IPS DF 6.9 (cell line): Measurements from ENCODE around the gene GRM5.
"Not testable (repeated sequence)": the region's sequence is repeated elsewhere in the genome, so short reads cannot be mapped to it uniquely, and the experiment has no call there.

ENCODE experiments used
- DNase-seq: peaks from one replicate; pipeline ENCODE4 v3.0.0-alpha.2; 2013; ENCODE audit warnings: low read depth, low spot score
- H3K27ac ChIP-seq: one replicate; pipeline ENCODE4 v1.5.1; 2013; ENCODE audit warnings: low read length, control low read depth
- H3K27me3 ChIP-seq: 2 replicates; pipeline ENCODE4 v1.6.1; 2013; ENCODE audit warnings: mild to moderate bottlenecking, low read length; ENCODE audit not compliant: control insufficient read depth, insufficient read depth
- H3K36me3 ChIP-seq: 2 replicates; pipeline ENCODE4 v1.6.1; 2013; ENCODE audit warnings: low read length; ENCODE audit not compliant: control insufficient read depth, insufficient read depth
- H3K4me1 ChIP-seq: 2 replicates; pipeline ENCODE4 v1.6.1; 2013; ENCODE audit warnings: low read length; ENCODE audit not compliant: control insufficient read depth, insufficient read depth
- H3K4me3 ChIP-seq: 2 replicates; pipeline ENCODE4 v1.5.1; 2013; ENCODE audit warnings: mild to moderate bottlenecking, low read length
- H3K9me3 ChIP-seq: 2 replicates; pipeline ENCODE4 v1.6.1; 2013; ENCODE audit warnings: low read length, inconsistent platforms; ENCODE audit not compliant: control insufficient read depth, insufficient read depth
- WGBS: extraction: QIAGEN DNeasy Blood & Tissue Kit; methylation state at CpG from one replicate; pipeline ENCODE4 v1.1.7; 2013; ENCODE audit warnings: mixed read lengths, missing lambda C conversion rate; ENCODE audit not compliant: insufficient read length, insufficient coverage; 5-methylcytosine and 5-hydroxymethylcytosine counted together

The GRM5 gene

DNA sequence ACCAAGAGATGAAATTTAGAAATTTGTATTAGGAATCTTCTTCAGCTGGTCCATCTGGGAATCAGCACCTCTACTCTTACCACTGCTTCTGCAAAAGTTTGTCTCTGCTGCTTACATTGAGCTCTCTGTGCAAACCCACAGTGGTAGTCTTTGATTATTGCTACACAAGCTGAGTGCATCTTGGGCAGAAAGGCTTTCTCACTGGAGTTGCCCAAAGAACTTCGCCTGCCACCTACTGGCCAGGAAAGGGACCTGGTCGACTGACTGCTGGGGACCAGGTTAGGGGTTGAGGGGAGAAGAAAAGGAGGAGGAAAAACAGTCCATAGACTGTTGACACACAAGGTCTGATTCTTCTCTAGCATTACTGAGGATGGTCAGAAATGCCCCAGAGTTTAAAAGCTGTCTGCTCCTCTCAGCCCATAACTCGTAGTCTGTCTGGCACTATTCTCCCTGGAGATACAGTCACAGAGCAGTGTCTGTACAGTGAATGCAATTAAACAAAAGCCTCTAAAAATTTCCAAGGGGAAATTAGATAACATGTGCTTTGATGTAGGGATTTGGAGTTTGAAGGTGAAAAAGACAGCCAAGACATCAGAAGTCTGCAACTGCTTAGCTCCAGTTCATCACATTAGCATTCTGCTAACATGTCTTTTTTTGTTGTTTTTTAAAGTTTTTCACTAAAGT lies 513.3 kb downstream of the GRM5 start:
- H3K36me3 ChIP-seq: no peaks in the 10 kb centered on the region
- no peak overlapping the region for H3K4me3 ChIP-seq
- H3K27me3 ChIP-seq: no peaks in the 10 kb centered on the region
- H3K4me1 ChIP-seq: no peaks in the 10 kb centered on the region; the same call in 1 of the 2 replicates
- no CpG with 5 or more reads among the region's 3 CpGs for WGBS
- H3K9me3 ChIP-seq: no peaks in the 10 kb centered on the region
- H3K27ac ChIP-seq: no peak overlapping the region
- DNase-seq: peak; percentile 37

DNA sequence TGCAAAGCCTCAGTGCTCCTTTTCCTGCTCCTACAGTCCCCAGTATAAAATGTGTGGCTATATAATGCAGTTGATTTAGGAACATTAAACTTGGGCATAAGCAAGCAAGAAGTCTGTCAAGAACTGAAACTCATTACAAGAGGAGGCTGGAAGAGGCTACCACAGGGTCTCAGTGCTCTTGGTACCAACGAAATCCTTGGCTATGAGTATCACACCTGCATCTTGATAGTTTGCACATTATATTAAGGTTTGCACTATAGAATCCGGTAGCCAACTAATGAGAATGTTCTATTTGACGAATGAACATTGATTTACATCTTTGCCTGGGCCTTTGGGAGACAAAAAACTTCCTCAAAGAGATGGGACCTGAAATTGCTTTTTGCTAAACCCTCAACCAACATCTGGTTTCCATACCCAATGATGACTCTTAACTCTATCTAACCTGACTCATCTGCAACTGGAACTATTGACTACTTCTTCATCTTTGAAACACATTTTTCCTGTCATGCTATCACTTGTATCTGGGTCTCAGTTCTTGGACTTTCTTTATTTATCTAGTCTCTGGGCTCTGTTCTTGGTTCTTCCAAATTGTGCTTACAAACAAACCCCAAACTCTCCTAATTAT lies 521.0 kb downstream of the GRM5 start:
- no peak for DNase-seq
- H3K27ac ChIP-seq: no peak overlapping the region
- no peaks in the 10 kb centered on the region for H3K9me3 ChIP-seq
- no peaks in the 10 kb centered on the region for H3K36me3 ChIP-seq
- H3K4me3 ChIP-seq: no peak overlapping the region
- H3K27me3 ChIP-seq: no peaks in the 10 kb centered on the region
- 0 out of 2 replicates have a peak, but pooled peaks cover 1% of the 10 kb centered on the region for H3K4me1 ChIP-seq
- WGBS: no CpG with 5 or more reads among the region's 3 CpGs

- WGBS: no CpG with 5 or more reads among the region's 5 CpGs
- DNase-seq: peak; percentile 57
- Histone ChIP-seq H3K4me1 (0 out of 2 replicates have a peak, but pooled peaks cover 1% of the 10 kb centered on the region), H3K27ac (no peak overlapping the region), H3K36me3 (no peaks in the 10 kb centered on the region), H3K9me3 (no peaks in the 10 kb centered on the region), H3K27me3 (no peaks in the 10 kb centered on the region), H3K4me3 (no peak overlapping the region)
Observed at GRCh38 chr11:88543902-88544655, 521.7 kb downstream of the GRM5 start.

DNA sequence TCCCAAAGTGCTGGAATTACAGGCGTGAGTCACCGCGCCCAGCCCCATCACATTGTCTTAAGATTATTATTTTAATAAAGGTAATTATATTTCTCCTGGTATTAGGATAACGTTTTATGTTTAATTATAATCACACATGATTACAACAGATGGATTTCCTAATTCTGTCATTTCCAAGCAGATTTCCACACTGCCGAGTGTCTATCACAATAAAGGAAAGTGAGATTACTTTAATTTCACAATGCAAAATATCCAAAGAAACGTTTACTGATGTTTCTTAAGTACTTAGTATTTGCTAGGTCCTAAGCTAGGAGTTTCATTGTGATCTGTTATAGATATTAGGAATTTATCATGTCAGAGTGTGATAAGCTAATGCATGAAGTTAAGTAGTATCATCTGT lies 524.8 kb downstream of the GRM5 start:
- DNase-seq: no peak
- no peaks in the 10 kb centered on the region for H3K9me3 ChIP-seq
- no CpG with 5 or more reads among the region's 6 CpGs for WGBS
- 0 out of 2 replicates have a peak, but pooled peaks cover 1% of the 10 kb centered on the region for H3K4me1 ChIP-seq
- no peaks in the 10 kb centered on the region for H3K27me3 ChIP-seq
- no peaks in the 10 kb centered on the region for H3K36me3 ChIP-seq
- H3K27ac ChIP-seq: no peak overlapping the region
- H3K4me3 ChIP-seq: no peak overlapping the region

DNA sequence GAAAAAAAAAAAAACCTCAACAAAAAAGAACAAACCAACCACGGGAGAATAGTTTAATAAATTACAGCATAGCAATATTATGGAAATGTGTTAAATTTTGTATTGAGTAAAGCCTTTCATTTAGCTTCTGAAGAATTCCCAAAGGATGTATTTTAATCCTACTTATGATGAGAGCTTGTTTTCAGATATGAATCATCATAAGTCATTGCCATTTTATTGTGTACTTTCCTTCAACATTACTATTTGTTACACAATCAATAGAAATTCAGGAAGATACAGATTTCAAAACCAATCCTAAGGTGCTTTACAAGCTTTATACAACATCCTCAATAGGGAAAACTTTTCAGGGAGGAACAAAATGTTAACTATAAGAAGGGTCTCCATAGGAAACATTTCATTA lies 527.7 kb downstream of the GRM5 start:
- WGBS: no CpG with 5 or more reads among the region's 1 CpG
- H3K36me3 ChIP-seq: no peaks in the 10 kb centered on the region
- no peaks in the 10 kb centered on the region for H3K27me3 ChIP-seq
- no peak overlapping the region for H3K4me3 ChIP-seq
- H3K4me1 ChIP-seq: no peaks in the 10 kb centered on the region
- DNase-seq: no peak
- no peak overlapping the region for H3K27ac ChIP-seq
- H3K9me3 ChIP-seq: no peaks in the 10 kb centered on the region

DNA sequence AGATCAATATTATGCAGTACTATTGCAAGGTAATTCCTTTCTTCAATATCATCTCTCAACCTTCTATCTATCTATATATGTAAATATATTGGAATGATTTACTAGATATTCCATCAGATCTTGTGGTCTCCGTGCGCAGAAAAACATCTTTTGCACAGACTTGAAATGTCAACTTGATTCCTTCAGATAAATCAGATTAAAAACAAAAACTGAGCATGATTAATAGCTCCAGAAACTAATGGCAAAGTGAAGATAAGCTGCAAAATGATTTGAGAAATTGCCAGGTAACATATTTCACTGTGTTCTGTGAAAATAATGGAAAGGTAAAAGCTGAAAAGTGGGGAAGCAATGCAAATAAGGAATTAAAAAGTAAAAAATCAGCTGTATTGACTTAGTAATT lies 528.2 kb downstream of the GRM5 start:
- no peak overlapping the region for H3K4me3 ChIP-seq
- no CpG with 5 or more reads among the region's 2 CpGs for WGBS

DNA sequence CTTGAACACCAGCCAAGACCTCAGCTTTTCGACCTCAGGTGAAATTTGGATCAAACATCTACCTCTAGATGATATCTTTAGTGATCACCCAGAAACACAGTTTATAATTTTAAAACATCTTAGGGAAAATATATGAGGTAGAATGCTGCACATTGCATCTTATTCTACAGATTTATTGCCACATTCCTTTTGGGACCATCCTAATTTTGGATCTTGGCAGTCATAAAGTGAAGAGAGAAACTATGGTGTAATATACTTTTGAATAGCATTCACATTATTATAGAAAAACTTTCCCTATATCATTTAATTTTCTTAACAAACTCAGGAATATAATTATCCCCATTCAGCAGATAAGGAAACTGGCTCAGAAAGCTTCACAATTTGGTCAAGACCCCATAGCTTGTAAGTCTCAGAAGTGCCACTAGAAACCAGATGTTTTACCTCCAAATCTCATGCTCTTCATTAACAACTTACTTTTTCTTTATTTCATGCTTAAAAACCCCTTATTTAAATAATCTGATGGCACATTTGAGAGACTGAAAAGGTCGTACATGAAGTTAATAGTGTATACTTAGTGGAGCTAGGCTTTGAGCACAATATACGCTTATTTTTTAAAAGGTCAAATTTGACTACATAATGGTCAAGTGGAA lies 529.0 kb downstream of the GRM5 start:
- whole genome bisulfite sequencing: no CpG with 5 or more reads among the region's 3 CpGs
- H3K36me3 ChIP-seq: no peaks in the 10 kb centered on the region
- no peaks in the 10 kb centered on the region for H3K4me1 ChIP-seq
- no peaks in the 10 kb centered on the region for H3K27me3 ChIP-seq
- H3K9me3 ChIP-seq: no peaks in the 10 kb centered on the region
- H3K4me3 ChIP-seq: no peak overlapping the region
- H3K27ac ChIP-seq: no peak overlapping the region
- DNase-seq: no peak

More for the DNA sequence above, 528.2 kb downstream of the GRM5 start:
- DNase-seq: no peak
- H3K36me3 ChIP-seq: no peaks in the 10 kb centered on the region
- H3K27me3 ChIP-seq: no peaks in the 10 kb centered on the region
- no peaks in the 10 kb centered on the region for H3K9me3 ChIP-seq
- H3K4me1 ChIP-seq: no peaks in the 10 kb centered on the region
- no peak overlapping the region for H3K27ac ChIP-seq

GRCh38 chr11:88535916-88536547 lies 529.8 kb downstream of the GRM5 start:
- WGBS: no CpG with 5 or more reads among the region's 2 CpGs
- no peak overlapping the region for H3K4me3 ChIP-seq
- DNase-seq: no peak
- H3K9me3 ChIP-seq: no peaks in the 10 kb centered on the region
- H3K4me1 ChIP-seq: no peaks in the 10 kb centered on the region
- H3K36me3 ChIP-seq: no peaks in the 10 kb centered on the region
- no peaks in the 10 kb centered on the region for H3K27me3 ChIP-seq
- no peak overlapping the region for H3K27ac ChIP-seq

- H3K9me3 ChIP-seq: no peaks in the 10 kb centered on the region
- no CpG with 5 or more reads among the region's 2 CpGs for WGBS
- no peak for DNase-seq
- H3K4me1 ChIP-seq: no peaks in the 10 kb centered on the region
- H3K27ac ChIP-seq: no peak overlapping the region
- H3K27me3 ChIP-seq: no peaks in the 10 kb centered on the region
- H3K4me3 ChIP-seq: no peak overlapping the region
- H3K36me3 ChIP-seq: no peaks in the 10 kb centered on the region
Observed at GRCh38 chr11:88535266-88535665, 530.5 kb downstream of the GRM5 start.

DNA sequence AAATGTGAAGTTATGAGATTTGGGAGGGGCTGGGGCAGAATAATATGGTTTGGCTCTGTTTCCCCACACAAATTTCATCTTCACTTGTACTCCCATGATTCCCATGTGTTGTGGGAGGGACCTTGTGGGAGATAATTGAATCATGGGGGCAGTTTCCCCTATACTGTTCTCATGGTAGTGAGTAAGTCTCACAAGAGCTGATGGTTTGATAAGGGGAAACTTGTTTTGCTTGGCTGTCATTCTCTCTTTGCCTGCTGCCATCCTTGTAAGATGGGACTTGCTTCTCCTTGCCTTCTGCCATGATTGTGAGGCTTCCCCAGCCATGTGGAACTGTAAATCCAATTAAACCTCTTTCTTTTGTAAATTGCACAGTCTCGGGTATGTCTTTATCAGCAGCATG lies 531.1 kb downstream of the GRM5 start:
- not testable (repeated sequence) for H3K36me3 ChIP-seq, H3K27me3 ChIP-seq, DNase-seq, H3K27ac ChIP-seq, H3K4me1 ChIP-seq, H3K9me3 ChIP-seq, H3K4me3 ChIP-seq
- no CpG with 5 or more reads among the region's 1 CpG for WGBS
